Activated B cell treated with CpG ODN at 0.5 μM for 24 hours (primary cell): ENCODE data around the gene ZNF175. TPM values are rescaled to one million over a fixed set of nuclear protein-coding genes. Genes with fewer than 3 reads are reported as not detected.

Source experiments
- ATAC-seq: fragments of 200-7000 bp; cut with Tn5 transposase; one replicate; pipeline ENCODE4 v1.10.0; 2021; ENCODE audit warnings: low read depth, mild to moderate bottlenecking, moderate library complexity
- CTCF ChIA-PET: fragments of 350-600 bp; sonication (Branson Sonifier 250); formaldehyde crosslinking; loops from one replicate; lab custom pipeline; 2021; ENCODE audit warnings: antibody characterized with exemption; lab: Charles Lee
- POLR2A ChIA-PET: fragments of 350-600 bp; sonication (Branson Sonifier 250); formaldehyde crosslinking; loops from one replicate; lab custom pipeline; 2021; ENCODE audit warnings: antibody characterized with exemption; lab: Charles Lee
- DNase-seq: peaks from one replicate; pipeline ENCODE4 v3.0.0; 2022
- H3K27ac Mint-ChIP-seq: one replicate; pipeline ENCODE4 v1.8.0; 2020; ENCODE audit warnings: mixed read lengths
- H3K27me3 Mint-ChIP-seq: one replicate; pipeline ENCODE4 v1.8.0; 2021; ENCODE audit warnings: mixed read lengths
- H3K36me3 Mint-ChIP-seq: one replicate; pipeline ENCODE4 v1.8.0; 2021; ENCODE audit warnings: low read depth, mixed read lengths
- H3K4me1 Mint-ChIP-seq: one replicate; pipeline ENCODE4 v1.8.0; 2021; ENCODE audit warnings: mixed read lengths
- H3K4me3 Mint-ChIP-seq: one replicate; pipeline ENCODE4 v1.8.0; 2020; ENCODE audit warnings: mild to moderate bottlenecking, mixed read lengths
- H3K9me3 Mint-ChIP-seq: one replicate; pipeline ENCODE4 v1.8.0; 2020; ENCODE audit warnings: mixed read lengths
- intact Hi-C: fragments of 100-400 bp; cut with micrococcal nuclease; formaldehyde crosslinking; loops from one replicate; pipeline ENCODE4 v1.15.1; 2024
- total RNA-seq: library from RNA; stranded (reverse); gene quantifications from 2 replicates; pipeline ENCODE4 v1.2.3, GENCODE V29; 2022
- TF ChIP-seq, protein P1 (sequence below): fragments of 200-600 bp; IDR thresholded peaks from one replicate; pipeline ENCODE4 v1.8.0; 2022; ENCODE audit warnings: antibody characterized with exemption, mild to moderate bottlenecking

The ZNF175 gene
- total RNA-seq, 1 donor from 2014 or later = 23.6 TPM

DNA sequence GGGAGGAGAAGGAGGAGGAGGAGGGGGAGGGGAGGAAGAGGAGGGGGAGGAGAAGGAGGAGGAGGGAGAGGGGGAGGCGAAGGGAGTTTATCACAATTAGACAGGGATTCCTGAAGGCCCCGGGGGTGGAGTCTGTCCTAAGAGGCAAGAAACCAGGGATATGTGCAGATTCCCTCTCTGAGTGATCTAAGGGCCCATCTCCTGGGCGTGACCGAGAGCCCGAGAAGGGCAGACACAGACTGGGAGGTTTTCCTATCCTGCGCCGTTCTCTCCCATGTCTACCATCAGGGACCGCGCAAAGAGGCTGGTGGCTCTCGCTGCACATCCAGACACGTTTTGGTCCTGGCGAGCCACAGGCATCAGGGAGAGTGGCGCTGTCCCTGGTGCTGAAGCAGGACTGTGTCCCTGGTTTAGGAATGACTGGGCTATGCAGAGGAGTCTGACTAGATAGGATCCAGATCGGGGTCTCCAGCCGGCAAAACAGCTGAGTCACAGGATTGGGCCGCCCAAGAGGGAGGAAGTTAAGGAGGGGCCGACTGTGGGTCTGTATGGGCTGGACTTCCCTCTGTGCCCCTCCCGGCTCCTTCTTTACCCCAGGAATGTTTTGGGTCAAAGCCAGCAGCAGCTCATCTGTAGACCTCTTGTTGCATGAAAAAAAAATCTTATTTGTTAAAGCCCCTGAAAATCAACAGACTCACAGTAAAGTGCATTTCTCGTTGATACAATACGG is 17.9 kb upstream of the ZNF175 start:
- ATAC-seq (no peak), DNase-seq (peak; percentile 56)

DNA sequence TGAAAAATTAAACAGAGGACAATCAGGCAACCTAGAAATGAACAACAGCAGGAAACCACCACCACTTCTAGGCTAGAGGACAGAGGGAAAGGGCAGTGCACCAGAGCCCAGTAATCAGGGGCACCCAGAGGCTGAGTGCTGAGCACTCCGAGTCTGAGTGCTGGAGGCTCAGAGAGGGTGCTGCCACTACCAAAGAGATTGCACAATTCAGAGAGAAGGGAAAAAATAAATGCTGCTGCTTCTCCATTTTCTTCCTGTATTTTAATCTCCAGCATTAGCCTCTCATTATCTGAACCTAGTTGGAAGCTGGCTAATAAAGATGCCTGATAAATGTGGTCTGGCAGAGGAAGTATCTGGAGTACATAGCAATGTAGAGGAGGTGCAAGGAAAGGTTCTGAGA is 11.8 kb upstream of the ZNF175 start:
- ATAC-seq = no peak
- intact Hi-C loops = no loop called here

More for the DNA sequence above, 17.9 kb upstream of the ZNF175 start:
- Mint-ChIP-seq H3K27ac (peak overlapping the region; percentile 46), H3K27me3 (no peaks in the 10 kb centered on the region), H3K4me1 (peaks cover 72% of the 10 kb centered on the region), H3K36me3 (peaks cover 24% of the 10 kb centered on the region), H3K9me3 (no peaks in the 10 kb centered on the region), H3K4me3 (peak overlapping the region; percentile 89)
- ChIA-PET CTCF (interaction anchor here (0.9 to 1.4 kb wide), 3 partner anchors 12 to 104 kb away, joined by 3 to 5 read pairs (median 4); no protein-coding TSS in a partner anchor), POLR2A (no interaction called here)
- TF ChIP-seq, protein P1, sequence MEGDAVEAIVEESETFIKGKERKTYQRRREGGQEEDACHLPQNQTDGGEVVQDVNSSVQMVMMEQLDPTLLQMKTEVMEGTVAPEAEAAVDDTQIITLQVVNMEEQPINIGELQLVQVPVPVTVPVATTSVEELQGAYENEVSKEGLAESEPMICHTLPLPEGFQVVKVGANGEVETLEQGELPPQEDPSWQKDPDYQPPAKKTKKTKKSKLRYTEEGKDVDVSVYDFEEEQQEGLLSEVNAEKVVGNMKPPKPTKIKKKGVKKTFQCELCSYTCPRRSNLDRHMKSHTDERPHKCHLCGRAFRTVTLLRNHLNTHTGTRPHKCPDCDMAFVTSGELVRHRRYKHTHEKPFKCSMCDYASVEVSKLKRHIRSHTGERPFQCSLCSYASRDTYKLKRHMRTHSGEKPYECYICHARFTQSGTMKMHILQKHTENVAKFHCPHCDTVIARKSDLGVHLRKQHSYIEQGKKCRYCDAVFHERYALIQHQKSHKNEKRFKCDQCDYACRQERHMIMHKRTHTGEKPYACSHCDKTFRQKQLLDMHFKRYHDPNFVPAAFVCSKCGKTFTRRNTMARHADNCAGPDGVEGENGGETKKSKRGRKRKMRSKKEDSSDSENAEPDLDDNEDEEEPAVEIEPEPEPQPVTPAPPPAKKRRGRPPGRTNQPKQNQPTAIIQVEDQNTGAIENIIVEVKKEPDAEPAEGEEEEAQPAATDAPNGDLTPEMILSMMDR = no peak
- intact Hi-C loops = loop anchor here (2.0 to 5.0 kb wide), 2 partner anchors 36 to 54 kb away; no protein-coding TSS in a partner anchor

DNA sequence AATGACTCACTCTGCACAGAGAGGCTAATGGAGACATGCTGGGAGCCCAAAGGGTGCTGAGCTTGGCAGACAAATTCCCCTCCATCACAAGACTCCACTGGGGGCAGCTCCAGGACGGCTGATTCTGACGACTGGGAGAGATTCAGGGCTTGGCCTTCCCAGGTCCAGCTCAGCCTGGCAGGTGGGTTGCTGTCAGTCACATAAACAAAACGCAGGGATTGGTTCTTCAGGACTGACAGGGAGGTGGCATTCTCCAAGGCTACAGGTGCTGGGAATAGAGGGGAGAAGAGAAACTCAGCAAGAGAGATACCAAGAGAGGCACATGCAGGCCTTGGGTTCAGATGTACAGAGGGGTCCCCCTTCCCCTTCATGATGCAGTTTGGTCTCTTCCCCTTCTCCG is 10.7 kb upstream of the ZNF175 start:
- H3K4me3 Mint-ChIP-seq = no peak overlapping the region
- intact Hi-C loops = no loop called here
- ChIA-PET POLR2A (no interaction called here), CTCF (no interaction called here)
- TF ChIP-seq, protein P1 = no peak
- peaks cover 14% of the 10 kb centered on the region for H3K36me3 Mint-ChIP-seq
- no peak overlapping the region for H3K27ac Mint-ChIP-seq
- DNase-seq (no peak), ATAC-seq (no peak)
- H3K27me3 Mint-ChIP-seq = no peaks in the 10 kb centered on the region
- peaks cover 32% of the 10 kb centered on the region for H3K4me1 Mint-ChIP-seq
- no peaks in the 10 kb centered on the region for H3K9me3 Mint-ChIP-seq

More for the DNA sequence above, 11.8 kb upstream of the ZNF175 start:
- no peak for DNase-seq
- Mint-ChIP-seq H3K36me3 (peaks cover 22% of the 10 kb centered on the region), H3K27me3 (no peaks in the 10 kb centered on the region), H3K4me1 (peaks cover 29% of the 10 kb centered on the region), H3K9me3 (no peaks in the 10 kb centered on the region), H3K27ac (no peak overlapping the region), H3K4me3 (no peak overlapping the region)
- ChIA-PET CTCF (no interaction called here), POLR2A (no interaction called here)
- TF ChIP-seq, protein P1 = no peak

DNA sequence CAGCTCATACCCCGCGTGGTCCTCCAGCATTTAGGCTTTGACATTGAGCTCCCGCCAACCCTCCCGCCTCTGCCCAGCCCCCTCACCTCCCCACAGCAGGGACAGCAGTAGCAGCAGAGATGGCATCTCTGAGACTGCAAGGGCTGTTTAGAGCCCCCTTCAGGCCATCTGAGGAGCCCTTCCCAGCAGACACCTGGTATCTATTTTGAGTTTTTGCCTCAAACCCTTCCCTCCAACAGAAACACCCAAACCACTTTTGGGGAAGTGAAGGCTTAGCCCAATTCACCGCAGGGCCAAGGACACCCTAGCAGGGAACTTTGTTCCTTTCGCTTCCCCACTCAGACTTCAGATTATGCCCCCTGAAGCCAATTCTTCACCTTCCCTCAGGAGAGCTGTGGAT is 6.3 kb upstream of the ZNF175 start:
- Mint-ChIP-seq H3K4me3 (peak overlapping the region; percentile 24), H3K27ac (no peak overlapping the region), H3K9me3 (no peaks in the 10 kb centered on the region), H3K4me1 (peaks cover 30% of the 10 kb centered on the region), H3K36me3 (no peaks in the 10 kb centered on the region), H3K27me3 (no peaks in the 10 kb centered on the region)
- CTCF ChIA-PET = interaction anchor here (0.6 to 1.8 kb wide), 5 partner anchors 11 to 93 kb away, joined by 3 to 9 read pairs (median 5); no protein-coding TSS in a partner anchor
- intact Hi-C loops = no loop called here
- POLR2A ChIA-PET = interaction anchor here (1.6 kb wide), 1 partner anchor 35 kb away, joined by 4 read pairs; no protein-coding TSS in a partner anchor
- TF ChIP-seq, protein P1 = no peak
- ATAC-seq (peak; percentile 75), DNase-seq (no peak)

DNA sequence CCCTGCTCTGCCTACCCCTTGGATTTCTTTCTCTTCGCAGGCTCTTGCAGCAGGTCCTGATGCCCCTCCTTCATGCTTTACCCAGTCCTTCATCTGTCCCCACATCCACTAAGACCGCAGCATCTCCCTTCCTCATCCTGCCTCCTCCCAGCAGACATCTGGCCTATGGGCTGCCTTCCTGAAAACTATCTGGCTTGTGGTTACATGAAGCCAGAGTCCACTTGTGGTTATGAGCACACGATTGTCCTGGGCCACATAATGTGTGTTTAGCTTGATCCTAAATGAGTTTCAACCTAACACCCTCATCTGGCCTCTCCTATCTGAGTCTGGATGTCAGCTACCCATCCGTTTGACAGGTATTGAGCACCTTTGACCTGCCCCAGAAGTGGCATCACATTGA is 5.5 kb upstream of the ZNF175 start:
- Mint-ChIP-seq H3K27me3 (no peaks in the 10 kb centered on the region), H3K36me3 (no peaks in the 10 kb centered on the region), H3K4me3 (no peak overlapping the region), H3K27ac (no peak overlapping the region), H3K4me1 (peaks cover 33% of the 10 kb centered on the region), H3K9me3 (no peaks in the 10 kb centered on the region)
- TF ChIP-seq, protein P1 = no peak
- CTCF ChIA-PET = interaction anchor here (1.6 to 1.8 kb wide), 3 partner anchors 12 to 93 kb away, joined by 5 to 9 read pairs (median 5); no protein-coding TSS in a partner anchor
- no peak for ATAC-seq
- POLR2A ChIA-PET = interaction anchor here (0.5 to 1.6 kb wide), 3 partner anchors 16 to 37 kb away, joined by 3 to 5 read pairs (median 4); no protein-coding TSS in a partner anchor
- DNase-seq = no peak
- intact Hi-C loops = no loop called here
